GM18909 (cell line): Measurements from ENCODE around the gene ACSS1.

Experiments used
- ATAC-seq: cut with Tn5 transposase; IDR thresholded peaks from one replicate; pipeline ENCODE4 v1.9.1; 2021; ENCODE audit warnings: mild to moderate bottlenecking; ENCODE audit not compliant: unreplicated experiment, poor library complexity

The ACSS1 gene

GRCh38 chr20:25033924-25034300 lies 24.0 kb downstream of the ACSS1 start:
- no peak for ATAC-seq

- no peak for ATAC-seq
Observed at GRCh38 chr20:25033265-25033923, 24.5 kb downstream of the ACSS1 start.

- ATAC-seq: no peak
Observed at GRCh38 chr20:25032478-25033264, 25.3 kb downstream of the ACSS1 start.

GRCh38 chr20:25032065-25032477 lies 25.9 kb downstream of the ACSS1 start:
- no peak for ATAC-seq

GRCh38 chr20:25031241-25031640 lies 26.7 kb downstream of the ACSS1 start:
- ATAC-seq: no peak

GRCh38 chr20:25030649-25031207 lies 27.2 kb downstream of the ACSS1 start:
- no peak for ATAC-seq

- no peak for ATAC-seq
Observed at GRCh38 chr20:25030007-25030648, 27.8 kb downstream of the ACSS1 start.

- ATAC-seq: no peak
Observed at GRCh38 chr20:25025986-25026605, 31.8 kb downstream of the ACSS1 start.

- ATAC-seq: no peak
Observed at GRCh38 chr20:25025091-25025861, 32.7 kb downstream of the ACSS1 start.

- no peak for ATAC-seq
Observed at GRCh38 chr20:25024171-25024570, 33.8 kb downstream of the ACSS1 start.

GRCh38 chr20:25023356-25023755 lies 34.6 kb downstream of the ACSS1 start:
- no peak for ATAC-seq

- no peak for ATAC-seq
Observed at GRCh38 chr20:25022680-25023079, 35.3 kb downstream of the ACSS1 start.

- no peak for ATAC-seq
Observed at GRCh38 chr20:25021336-25021735, 36.6 kb downstream of the ACSS1 start.

GRCh38 chr20:25020901-25021301 lies 37.0 kb downstream of the ACSS1 start:
- ATAC-seq: no peak

- ATAC-seq: no peak
Observed at GRCh38 chr20:25020345-25020744, 37.6 kb downstream of the ACSS1 start.

GRCh38 chr20:25019381-25020155 lies 38.4 kb downstream of the ACSS1 start:
- no peak for ATAC-seq

- ATAC-seq: no peak
Observed at GRCh38 chr20:25018841-25019240, 39.1 kb downstream of the ACSS1 start.

- ATAC-seq: no peak
Observed at GRCh38 chr20:25018425-25018824, 39.5 kb downstream of the ACSS1 start.

GRCh38 chr20:25017257-25017803 lies 40.6 kb downstream of the ACSS1 start:
- no peak for ATAC-seq
